ENCODE measurements around the gene MLKL.
A peak's percentile ranks its signal among the peaks of the same experiment; 100 is the strongest.
"Not testable (repeated sequence)": the region's sequence is repeated elsewhere in the genome, so short reads cannot be mapped to it uniquely, and the experiment has no call there.

The MLKL gene

DNA sequence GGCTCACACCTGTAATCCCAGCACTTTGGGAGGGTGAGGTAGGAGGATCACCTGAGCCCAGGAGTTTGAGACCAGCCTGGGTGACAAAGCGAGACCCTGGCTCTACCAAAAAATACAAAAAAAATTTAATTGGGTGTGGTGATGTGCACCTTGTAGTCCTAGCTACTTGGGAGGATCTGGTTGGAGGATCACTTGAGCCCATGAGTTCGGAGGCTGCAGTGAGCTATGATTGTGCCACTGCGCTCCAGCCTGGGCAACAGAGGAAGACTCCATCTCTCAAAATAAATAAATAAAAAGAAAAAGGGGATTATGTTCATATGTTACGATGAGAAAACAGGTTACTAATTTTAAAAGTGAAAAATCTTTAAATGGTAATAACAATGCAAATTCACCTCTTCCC, 996 bp downstream of the MLKL start:
- DNase-seq, result no peak

- no peak for DNase-seq
These were observed 2.4 kb downstream of the MLKL start for GRCh38 chr16:74698222-74698621.

DNA sequence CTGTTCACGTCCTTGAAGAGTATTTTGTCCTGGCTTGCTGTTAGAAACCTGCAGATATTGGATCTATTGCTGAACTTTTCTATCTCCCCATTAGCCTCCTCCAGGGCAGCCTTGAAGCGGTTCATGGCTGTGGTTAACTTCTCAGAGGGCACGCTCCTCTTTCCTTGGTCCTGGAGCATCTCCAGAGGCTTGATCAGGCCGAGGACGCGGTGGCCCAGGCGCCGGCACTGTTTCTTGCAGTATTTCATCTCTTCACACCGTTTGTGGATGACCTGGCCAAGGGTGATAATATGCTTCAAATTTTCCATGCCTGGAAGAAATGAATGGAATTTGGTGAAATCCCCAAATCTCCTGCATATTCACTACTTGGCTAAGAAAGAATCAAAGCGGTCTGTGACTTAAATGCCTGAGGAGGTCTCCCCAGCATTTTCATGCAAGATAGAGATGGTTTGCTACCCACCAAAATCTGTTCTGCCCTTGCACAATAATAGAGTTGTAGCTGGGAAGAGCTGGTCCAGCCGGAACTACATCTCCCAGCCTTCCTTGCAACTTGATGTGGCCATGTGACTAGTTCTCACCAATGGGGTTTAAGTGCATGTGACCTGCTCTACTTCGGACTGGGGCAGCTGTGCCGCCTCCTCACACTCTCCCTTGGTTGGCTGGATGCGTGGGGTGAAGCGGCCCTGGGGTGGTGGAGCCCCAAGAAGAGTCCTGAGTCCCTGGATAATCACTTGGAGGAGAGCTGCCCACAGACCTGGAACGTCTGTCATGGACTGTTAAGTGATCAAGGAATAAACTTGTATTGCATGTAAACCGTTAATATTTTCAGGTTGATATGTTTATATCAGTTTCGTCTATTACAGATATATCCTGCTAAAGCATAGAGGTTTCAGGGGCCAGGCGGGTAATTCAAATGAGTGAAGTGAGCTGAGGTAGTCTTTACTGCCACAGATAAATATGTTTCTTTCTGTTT, 4.9 kb downstream of the MLKL start:
- DNase-seq, result peak; percentile 89

DNA sequence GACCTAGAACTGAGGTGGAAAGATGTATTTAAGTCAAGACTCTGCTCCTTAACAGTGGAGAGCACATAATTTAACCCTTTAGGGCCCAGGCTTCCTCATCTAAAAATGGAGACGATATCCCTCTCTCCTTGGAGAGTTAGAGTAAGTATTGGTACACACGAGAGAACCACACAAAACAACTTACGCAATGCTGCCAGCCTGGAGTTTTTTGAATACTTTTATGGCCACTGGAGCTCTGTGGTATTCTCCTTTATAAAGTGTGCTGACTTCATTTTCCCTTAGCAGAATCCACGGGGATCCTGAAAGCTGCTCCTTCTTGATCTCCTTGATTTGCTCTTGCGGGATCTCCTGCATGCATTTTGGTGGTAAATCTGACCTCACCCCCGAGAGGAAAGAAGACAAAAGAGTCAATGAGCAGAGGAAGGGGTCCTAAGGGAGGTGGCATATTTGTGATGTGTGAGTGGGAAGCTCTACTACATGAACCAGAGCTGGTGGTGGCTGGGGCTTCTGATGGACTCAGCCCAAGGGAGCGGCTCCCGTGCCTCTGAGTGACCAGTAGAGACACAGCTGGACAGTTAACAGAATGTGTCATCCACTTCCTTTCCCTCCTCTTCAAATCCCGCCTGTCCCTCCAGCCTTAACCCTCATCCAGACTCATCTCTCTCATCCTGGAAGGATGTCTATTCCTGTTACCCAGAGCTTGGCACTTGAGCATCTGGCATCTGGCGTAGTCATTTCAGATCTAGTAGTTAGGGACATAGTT, 9.4 kb downstream of the MLKL start:
- DNase-seq, result peak; percentile 25

DNA sequence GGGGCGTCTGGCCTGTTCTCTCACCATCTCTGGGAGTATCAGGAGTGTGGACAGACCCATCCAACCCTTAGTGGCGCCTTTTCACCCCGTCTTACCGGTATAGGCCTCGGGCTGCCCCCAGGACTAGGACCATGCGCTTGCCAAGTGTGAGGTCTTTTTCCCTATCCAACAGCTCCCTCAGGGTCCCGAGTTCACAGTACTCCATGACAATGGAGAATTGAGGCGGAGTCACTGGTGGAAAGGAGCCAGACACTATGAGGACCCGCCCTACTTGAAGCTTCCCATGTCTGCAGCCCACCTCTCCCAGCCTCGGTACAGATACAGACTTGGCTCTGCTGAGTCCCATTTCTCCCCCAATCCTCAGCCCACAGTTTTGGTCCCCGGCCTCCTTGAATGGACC, 18.1 kb downstream of the MLKL start:
- no peak for DNase-seq

DNA sequence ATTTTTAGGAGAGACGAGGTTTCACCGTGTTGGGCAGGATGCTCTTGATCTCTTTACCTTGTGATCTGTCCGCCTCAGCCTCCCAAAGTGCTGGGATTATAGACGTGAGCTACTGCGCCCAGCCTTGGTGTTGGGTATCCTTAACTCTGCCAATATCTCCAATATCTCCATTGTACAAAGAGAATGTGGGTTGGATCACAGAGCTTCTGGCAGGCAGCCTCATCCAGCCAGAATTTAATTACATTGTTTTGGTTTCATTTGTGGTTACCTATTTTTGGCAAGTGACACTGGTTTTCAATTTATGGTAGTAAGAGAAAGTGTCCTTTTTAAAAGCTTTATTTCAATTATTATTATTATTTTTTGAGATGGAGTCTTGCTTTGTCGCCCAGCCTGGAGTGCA, 20.0 kb downstream of the MLKL start:
- no peak for DNase-seq

- DNase-seq, result no peak
These were observed 20.7 kb downstream of the MLKL start for GRCh38 chr16:74679983-74680382.

GRCh38 chr16:74677868-74678267, 22.8 kb downstream of the MLKL start:
- no peak for DNase-seq

DNA sequence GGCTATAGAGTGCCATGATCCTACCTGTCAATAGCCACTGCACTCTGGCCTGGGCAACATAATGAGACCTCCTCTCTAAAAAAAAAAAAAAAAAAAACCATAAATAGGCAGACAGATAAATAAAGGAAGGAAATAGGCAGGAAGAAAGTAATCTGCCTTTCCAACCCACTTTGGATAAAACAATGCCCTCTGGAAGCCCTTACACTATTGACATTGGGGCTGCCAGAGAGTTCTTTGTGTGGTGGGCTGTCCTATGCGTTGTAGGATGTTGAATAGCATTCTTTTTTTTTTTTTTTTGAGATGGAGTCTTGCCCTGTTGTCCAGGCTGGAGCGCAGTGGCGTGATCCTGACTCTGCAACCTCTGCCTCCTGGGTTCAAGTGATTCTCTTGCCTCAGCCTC, 26.8 kb downstream of the MLKL start:
- no peak for DNase-seq

GRCh38 chr16:74668877-74669276, 31.8 kb downstream of the MLKL start:
- DNase-seq, result not testable (repeated sequence)

DNA sequence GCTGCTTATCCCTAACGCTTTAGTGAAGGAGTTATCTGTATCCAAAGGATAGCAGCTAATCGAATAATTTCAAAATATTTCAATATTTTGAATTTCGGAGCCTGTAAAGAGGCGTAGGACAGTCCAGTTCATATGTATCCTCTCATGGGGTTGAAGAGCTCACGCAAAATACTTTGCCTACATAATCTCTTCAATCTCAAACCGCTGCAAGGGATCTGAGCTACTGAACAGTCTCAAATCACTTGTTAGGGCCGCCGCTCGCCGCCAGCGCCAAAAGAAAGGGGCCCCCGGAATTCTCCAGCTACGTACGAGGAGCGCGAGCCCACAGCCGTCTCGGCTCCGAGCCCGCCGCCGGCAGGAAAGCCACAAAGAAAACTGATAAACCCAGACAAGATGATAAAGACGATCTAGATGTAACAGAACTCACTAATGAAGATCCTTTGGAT, 33.4 kb downstream of the MLKL start:
- peak; percentile 19 for DNase-seq

- peak; percentile 99 for DNase-seq
These were observed 34.0 kb downstream of the MLKL start, which contains the start of gene RFWD3 for GRCh38 chr16:74666425-74667254. Gene RFWD3, minus strand, starts transcription at chr16:74666877. Its CDS starts 5,428 bp downstream, at chr16:74661449.

- DNase-seq, result no peak
These were observed 34.6 kb downstream of the MLKL start for GRCh38 chr16:74666010-74666421.

DNA sequence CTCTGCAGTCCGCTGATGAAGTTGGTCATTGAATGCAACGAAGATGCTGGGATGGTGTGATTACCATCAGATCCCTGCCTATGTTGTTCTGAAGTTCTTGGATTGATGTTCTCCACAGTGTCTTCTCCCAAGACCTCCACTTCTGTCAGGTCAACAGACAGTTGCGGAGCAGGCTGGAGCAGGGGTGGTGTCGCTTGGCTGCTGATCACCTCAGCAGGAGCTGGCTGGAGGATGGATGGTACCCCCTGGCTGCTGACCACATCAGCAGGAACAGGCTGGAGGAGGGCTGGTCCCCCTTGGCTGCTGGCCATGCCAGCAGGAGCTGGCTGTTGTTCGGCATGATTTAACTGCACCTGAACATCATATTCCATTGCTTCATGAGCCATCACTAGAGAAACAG, 39.6 kb downstream of the MLKL start:
- DNase-seq, result no peak

DNA sequence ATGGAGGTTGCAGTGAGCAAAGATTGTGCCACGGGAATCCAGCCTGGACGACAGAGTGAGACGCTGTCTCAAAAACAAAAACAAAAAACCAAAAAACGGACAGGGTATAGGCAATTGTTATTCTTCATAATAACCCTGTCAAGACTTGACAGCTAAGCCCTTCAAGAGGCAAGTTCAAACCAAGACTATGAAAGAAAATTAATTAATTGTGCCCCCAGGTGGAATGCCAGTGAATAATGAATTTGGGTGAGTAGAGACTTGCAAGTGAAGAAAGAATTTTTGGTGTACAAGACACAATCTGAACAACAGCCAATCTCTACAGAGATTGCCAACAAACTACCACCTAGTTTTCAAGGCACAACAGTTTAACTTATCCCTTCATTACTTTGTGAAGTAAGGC, 40.3 kb downstream of the MLKL start:
- DNase-seq, result no peak

GRCh38 chr16:74659041-74659440, 41.6 kb downstream of the MLKL start:
- DNase-seq, result no peak

DNA sequence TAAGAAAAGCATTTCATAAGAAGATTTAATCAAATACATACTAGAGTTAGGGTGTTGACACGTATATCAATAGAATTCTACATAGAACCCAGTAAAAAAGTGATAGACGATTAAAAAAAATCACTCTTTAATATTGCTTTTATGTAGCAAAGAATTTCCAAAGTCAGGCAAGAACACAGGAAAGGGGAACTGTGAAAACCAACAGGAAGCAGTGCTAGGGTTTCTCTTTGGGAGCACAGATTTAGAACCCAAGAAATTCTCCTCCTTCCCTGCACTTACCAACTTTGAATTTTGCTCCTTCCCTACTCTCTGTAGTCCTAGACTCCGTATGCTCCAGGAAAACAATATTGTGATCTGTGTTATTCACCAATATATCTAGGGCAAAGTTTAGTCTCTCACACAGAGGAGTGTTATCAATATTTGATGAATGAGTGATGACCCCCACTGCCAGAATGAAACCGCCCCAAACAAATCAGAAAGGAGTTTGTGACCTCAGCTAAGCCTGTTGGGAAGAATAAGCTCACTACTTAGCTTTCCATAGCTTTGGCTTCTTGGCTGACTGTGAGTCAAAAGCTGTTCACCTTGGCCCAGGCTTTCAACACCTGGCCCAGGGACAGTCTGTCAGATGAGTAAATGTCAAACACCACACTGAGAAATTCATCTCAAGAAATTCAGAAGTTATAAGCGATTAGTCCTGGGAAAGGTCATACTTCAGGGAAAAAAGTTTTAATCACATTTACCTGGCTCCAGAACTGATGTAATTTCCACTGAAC, 42.6 kb downstream of the MLKL start:
- DNase-seq, result no peak

DNA sequence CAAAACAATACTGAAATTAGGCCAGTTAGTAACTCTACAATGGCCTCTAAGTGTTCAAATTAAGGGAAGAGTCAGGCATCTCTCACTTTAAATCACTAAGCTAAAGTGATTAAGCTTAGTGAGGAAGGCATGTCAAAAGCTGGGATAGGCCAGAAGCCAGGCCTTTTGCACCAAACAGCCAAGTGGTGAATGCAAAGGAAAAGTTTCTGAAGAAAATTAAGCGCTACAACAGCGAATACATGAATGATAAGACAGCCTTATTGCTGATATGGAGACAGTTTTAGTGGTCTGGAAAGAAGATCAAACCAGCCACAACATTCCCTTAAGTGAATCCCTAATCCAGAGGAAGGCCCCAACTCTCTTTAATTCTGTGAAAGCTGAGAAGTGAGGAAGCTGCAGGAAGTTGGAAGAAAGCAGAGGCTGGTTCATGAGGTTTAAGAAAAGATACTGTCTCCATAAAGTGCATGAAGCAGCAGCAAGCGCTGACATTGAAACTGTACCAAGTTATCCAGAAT, 46.1 kb downstream of the MLKL start:
- no peak for DNase-seq

- peak; percentile 22 for DNase-seq
These were observed 47.8 kb downstream of the MLKL start for GRCh38 chr16:74652883-74653282.

DNA sequence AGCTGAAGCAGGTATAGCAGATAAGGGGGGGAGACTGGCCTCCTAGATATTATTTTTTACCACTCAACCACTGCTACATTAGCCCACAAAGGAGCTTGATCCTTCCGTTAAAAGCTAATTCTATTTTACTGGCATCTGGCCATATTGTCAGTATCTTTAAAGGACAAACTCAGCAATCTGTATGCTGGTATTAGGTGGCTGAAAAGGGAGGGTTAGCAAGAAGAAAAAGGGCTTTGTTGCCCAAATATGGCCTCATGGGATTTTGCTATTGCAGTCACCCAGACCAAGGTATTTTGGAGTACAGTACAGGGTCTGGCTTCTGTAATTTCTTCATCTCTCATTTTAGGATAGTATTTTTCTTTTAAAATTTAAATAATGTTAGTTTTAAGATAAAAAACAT, 48.4 kb downstream of the MLKL start:
- DNase-seq, result no peak

DNA sequence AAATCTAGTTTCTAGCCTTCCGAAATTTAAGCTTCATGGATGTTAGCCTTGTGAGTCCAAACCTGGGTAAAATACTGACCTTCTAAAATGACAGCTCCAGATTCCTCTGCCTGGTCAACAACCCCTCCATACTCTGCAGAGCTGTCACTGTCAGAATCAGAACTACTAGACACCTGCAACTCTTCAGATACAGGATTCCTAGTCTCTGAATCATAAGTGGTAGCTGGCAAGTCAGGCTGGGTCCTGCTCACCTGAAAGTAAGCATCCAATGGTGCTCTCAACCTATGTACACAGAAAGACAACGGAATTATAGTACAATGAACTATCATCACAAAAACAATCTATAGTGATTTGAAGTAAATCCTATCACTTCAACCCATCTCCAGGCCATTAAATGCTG, 48.8 kb downstream of the MLKL start:
- DNase-seq, result no peak

Data from fibroblast of skin of scalp (primary cell).